Right forelimb (tissue), 1 donor: ENCODE data around the gene PLD3.
A peak's percentile ranks its signal among the peaks of the same experiment; 100 is the strongest.

Experiments
- DNase-seq: peaks from one replicate; pipeline ENCODE4 v3.0.0-alpha.2; 2018

PLD3 gene

DNA sequence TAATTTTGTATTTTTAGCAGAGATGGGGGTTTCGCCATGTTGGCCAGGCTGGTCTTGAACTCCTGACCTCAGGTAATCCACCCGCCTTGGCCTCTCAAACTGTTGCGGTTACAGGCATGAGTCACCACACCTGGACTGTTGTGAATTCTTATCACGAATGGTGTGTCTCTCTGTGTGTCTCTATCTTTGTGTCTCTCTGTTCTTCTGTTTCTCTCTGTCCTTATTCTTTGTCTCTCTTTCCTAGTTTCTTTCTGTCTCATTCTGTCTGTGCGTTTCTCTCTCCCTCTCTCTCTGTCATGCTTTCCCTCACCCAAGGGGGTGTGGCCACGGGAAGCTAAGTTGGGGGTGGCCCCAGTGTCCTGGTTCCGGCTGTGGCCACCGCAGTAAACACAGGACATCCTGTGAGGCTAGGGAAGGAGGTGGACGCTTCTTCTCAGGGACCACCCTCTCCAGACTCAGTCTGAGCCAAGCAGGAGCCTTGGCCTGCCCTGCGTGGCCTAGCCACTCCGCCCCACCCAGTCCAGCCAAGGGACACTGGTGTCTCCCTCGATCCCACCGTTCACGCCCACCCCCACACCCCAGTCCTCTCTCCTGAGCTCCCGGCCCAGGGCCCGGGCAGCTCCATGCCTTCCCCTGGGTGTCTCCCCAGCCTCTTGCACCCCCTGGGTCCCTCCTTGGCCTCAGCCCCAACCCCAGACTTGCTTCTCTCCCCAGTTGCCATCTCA lies 68.6 kb downstream of the PLD3 start:
- DNase-seq, result peak; percentile 65

- no peak for DNase-seq
Measured at GRCh38 chr19:40417643-40417981, 69.1 kb downstream of the PLD3 start.

- no peak for DNase-seq
Measured at GRCh38 chr19:40418040-40418439, 69.5 kb downstream of the PLD3 start.

GRCh38 chr19:40419066-40419612 lies 70.6 kb downstream of the PLD3 start:
- DNase-seq, result no peak

- no peak for DNase-seq
Measured at GRCh38 chr19:40419780-40420179, 71.3 kb downstream of the PLD3 start.

- DNase-seq, result no peak
Measured at GRCh38 chr19:40420451-40420765, 71.9 kb downstream of the PLD3 start.

DNA sequence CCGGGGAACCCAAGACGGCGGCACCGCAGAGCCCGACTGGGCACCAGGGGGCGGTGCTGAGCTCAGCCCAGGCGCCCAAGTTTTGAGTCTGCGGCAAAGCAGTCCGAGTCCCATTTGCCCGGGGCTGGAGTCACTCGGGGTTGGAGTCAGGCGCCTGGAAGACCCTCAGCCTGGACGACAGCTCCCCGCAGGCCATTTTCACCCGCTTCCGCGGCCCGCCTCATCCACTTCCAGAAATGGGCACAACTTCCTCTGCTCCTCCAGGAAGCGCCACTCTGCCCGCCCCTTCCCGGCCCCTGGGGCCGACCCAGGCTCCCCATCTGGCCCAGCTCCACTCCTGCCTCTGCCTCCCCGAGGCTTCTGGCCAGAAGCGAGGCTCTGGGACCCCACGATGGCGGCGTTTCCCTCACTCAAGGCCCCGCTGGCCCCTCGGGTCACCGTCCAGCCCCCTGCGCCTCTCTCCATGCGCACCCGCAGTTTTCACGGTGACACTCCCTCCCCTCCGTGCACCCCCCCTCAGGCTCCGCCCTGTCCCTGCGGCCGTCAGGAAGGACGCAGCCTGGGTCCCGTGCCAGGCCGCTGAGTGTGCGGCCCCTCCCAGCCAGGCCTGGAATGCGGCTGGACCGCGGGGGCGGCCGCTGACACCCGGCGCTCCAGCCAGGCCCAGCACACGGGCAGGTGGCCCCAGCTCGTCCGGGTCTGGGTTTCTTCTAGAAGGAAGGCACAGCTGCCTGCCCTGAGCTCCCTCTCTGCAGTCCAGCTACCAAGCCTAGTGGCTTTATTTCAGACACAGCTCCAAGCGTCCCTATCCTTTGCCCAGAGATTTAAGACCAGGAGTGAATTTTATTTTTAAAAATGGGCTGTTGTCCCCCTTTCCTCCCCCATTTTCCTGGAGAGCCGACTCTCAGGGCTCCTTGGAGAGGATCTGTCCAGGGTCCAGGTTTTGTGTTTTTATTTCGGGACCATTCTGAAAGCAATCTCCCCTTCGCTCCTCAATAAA lies 72.6 kb downstream of the PLD3 start:
- peak; percentile 96 for DNase-seq

DNA sequence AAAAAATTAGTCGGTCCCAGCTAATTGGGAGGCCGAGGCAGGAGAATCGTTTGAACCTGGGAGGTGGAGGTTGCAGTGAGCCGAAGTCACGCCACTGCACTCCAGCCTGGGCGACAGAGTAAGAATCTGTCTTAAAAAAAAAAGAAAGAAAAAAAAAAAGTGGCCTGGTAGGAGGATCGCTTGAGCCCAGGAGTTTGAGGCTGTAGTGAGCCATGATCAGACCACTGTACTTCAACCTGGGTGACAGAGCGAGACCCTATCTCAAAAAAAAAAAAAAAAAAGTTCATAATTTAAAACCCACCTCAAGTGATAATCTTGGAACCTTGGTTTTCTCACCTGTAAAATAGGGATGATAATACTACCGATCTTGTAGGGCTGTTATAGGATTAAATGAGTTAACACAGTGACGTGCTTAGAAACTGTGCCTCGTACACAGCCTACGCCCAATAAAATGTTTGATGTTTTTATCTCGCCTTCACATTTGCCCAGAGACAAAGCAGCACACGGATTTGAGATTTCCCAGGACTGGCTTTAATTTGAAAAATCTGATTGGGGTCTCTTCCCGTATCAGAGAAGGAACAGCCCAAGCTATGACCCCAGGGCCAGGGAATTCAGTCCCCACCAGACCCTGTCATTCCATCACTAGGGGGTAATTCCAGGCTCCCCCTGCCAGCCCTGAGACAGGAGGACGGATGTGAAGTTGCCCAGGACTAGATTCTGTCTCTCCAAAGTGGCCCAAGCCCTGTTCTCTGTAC lies 73.7 kb downstream of the PLD3 start:
- DNase-seq, result no peak

DNA sequence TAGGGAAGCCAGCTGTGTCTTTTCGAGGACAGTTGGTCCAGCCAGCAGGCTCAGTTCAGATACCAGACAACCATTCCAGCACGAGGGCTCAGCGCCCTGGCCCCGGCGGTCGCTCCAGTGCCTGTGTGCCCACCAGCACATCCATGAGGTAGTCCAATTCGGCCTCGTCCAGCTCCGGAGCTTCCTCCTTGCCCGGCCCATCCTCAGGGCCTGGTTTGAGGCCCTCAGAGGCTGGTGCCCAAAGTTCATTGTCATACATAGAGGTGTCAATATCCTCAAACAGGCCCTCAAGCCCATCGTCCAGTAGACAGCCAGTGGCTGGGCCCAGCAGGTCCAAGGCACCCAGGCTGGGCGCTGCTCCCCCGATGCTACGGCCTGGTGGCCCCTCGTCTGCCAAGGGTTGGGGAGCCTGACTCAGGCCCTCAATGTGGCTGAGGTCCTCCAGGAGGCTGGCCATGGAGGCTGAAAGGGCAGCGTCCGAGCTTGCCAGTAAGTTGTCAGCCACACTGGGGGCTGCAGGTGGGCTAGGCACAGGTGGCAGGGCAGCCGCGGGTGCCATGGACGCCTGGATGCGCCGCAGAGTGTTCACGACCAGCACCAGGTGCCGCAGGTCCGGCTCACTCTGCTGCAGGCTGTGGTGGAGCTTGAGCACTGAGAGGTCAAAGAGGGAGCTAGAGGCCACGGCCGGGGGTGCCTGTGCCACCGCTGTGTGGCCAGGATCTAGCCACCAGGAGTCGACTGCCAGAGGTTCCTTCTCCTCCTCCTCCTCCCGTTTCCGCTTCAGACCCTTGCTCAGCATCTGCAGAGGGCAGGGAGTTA lies 74.5 kb downstream of the PLD3 start:
- no peak for DNase-seq

- no peak for DNase-seq
Measured at GRCh38 chr19:40423938-40424337, 75.4 kb downstream of the PLD3 start.

- no peak for DNase-seq
Measured at GRCh38 chr19:40424637-40425449, 76.3 kb downstream of the PLD3 start.

- peak; percentile 100 for DNase-seq
Measured at GRCh38 chr19:40425450-40426287, 77.2 kb downstream of the PLD3 start, which contains the start of gene SERTAD1. TSS of gene SERTAD1 (minus strand) at chr19:40425992. CDS start at chr19:40423546, 2,446 bp downstream.
